ENCODE data around the gene MIF4GD. TPM values are rescaled to one million over a fixed set of nuclear protein-coding genes. Genes with fewer than 3 reads are reported as not detected.

Gene MIF4GD
- total RNA-seq, 1 donor from 2014 or later: 12.8 TPM

GRCh38 chr17:75266316-75267152, 4.5 kb downstream of the MIF4GD start:
- Mint-ChIP-seq H3K36me3 (ENCODE audit: unreplicated experiment) (no peaks in the 10 kb centered on the region), H3K27ac (ENCODE audit: unreplicated experiment) (no peak overlapping the region), H3K4me1 (ENCODE audit: low read depth, unreplicated experiment) (peaks cover 7% of the 10 kb centered on the region), H3K4me3 (ENCODE audit: unreplicated experiment) (peak overlapping the region; percentile 38), H3K27me3 (ENCODE audit: unreplicated experiment) (peaks cover 5% of the 10 kb centered on the region), H3K9me3 (ENCODE audit: unreplicated experiment) (peaks cover 9% of the 10 kb centered on the region)
- TF ChIP-seq CTCF (IDR thresholded peaks at IDR 0.05; ENCODE audit: partially characterized antibody, unreplicated experiment): no peak
- DNase-seq: no peak

GRCh38 chr17:75265614-75266315, 5.3 kb downstream of the MIF4GD start:
- no peak overlapping the region for H3K27ac Mint-ChIP-seq (ENCODE audit: unreplicated experiment)
- H3K9me3 Mint-ChIP-seq (ENCODE audit: unreplicated experiment): peaks cover 9% of the 10 kb centered on the region
- peaks cover 5% of the 10 kb centered on the region for H3K27me3 Mint-ChIP-seq (ENCODE audit: unreplicated experiment)
- H3K36me3 Mint-ChIP-seq (ENCODE audit: unreplicated experiment): no peaks in the 10 kb centered on the region
- peaks cover 7% of the 10 kb centered on the region for H3K4me1 Mint-ChIP-seq (ENCODE audit: low read depth, unreplicated experiment)
- DNase-seq: no peak
- TF ChIP-seq CTCF (IDR thresholded peaks at IDR 0.05; ENCODE audit: partially characterized antibody, unreplicated experiment): no peak
- H3K4me3 Mint-ChIP-seq (ENCODE audit: unreplicated experiment): no peak overlapping the region

- peak overlapping the region; percentile 99 for H3K4me3 Mint-ChIP-seq (ENCODE audit: unreplicated experiment)
- H3K27me3 Mint-ChIP-seq (ENCODE audit: unreplicated experiment): peaks cover 5% of the 10 kb centered on the region
- H3K4me1 Mint-ChIP-seq (ENCODE audit: low read depth, unreplicated experiment): peaks cover 9% of the 10 kb centered on the region
- no peak for TF ChIP-seq CTCF (IDR thresholded peaks at IDR 0.05; ENCODE audit: partially characterized antibody, unreplicated experiment)
- H3K9me3 Mint-ChIP-seq (ENCODE audit: unreplicated experiment): peaks cover 6% of the 10 kb centered on the region
- H3K36me3 Mint-ChIP-seq (ENCODE audit: unreplicated experiment): no peaks in the 10 kb centered on the region
- no peak for DNase-seq
- H3K27ac Mint-ChIP-seq (ENCODE audit: unreplicated experiment): peak overlapping the region; percentile 98
Observed at GRCh38 chr17:75263055-75263454, 8.0 kb downstream of the MIF4GD start.

- Mint-ChIP-seq H3K27me3 (ENCODE audit: unreplicated experiment) (peaks cover 2% of the 10 kb centered on the region), H3K9me3 (ENCODE audit: unreplicated experiment) (peaks cover 6% of the 10 kb centered on the region), H3K27ac (ENCODE audit: unreplicated experiment) (peak overlapping the region; percentile 98), H3K4me1 (ENCODE audit: low read depth, unreplicated experiment) (peaks cover 9% of the 10 kb centered on the region), H3K36me3 (ENCODE audit: unreplicated experiment) (no peaks in the 10 kb centered on the region), H3K4me3 (ENCODE audit: unreplicated experiment) (peak overlapping the region; percentile 99)
- no peak for TF ChIP-seq CTCF (IDR thresholded peaks at IDR 0.05; ENCODE audit: partially characterized antibody, unreplicated experiment)
- no peak for DNase-seq
Observed at GRCh38 chr17:75262112-75262606, 8.9 kb downstream of the MIF4GD start.

Measured in glutamatergic neuron (in vitro differentiated cells).